Effector CD4-positive, alpha-beta T cell (primary cell): Measurements from ENCODE around the gene CDK18.
"Not testable (repeated sequence)": the region's sequence is repeated elsewhere in the genome, so short reads cannot be mapped to it uniquely, and the experiment has no call there.

Experiments
- DNase-seq: peaks from one replicate; pipeline ENCODE4 v3.0.0-alpha.2; 2020
- total RNA-seq: gene quantifications from one replicate; lab custom pipeline; 2026; lab: John Stamatoyannopoulos, UW

CDK18 gene
- total RNA-seq = 0.94 reads per million

DNA sequence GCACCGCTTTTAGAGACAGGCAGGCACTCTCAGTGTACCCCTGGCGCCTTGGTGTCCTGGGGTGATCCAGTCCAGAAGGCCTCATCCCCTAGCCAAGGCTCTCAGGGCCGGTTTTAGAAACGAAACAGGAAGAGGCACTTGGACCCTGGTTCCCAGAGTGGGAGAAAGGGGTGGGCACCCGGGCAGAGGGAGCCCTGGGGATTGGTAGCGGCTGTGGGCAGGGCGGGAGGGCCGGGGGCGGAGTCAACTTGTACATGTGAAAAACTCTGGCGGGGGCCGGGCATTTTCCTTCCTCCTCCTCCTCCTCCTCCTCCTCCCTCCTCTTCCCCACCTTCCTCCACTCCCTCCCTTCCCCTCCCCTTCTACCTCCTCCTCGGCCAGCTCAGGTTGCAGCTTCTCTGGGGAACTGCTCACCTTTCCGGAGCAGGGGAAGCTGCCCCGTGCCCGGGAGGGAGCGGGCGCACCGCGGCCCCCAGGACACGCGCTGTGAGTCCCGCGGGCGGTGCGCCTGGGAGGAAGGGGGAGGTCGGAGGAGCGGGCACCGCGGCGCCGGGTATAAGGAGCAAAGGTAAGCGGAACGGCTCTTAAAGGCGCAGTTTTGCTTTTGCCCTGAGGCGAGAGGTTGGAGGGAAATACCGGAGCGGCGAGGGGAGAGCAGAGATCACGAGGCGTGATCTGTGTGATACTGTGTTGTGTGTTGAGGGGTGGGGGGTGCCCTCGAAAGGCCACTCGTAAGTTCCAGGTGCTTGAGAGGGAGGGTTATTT lies at the start of gene CDK18:
CDK18 (plus strand) TSS at position 359 of the 765 bp plus-strand sequence. CDS start 18,499 bp downstream, outside the sequence.
- no peak for DNase-seq

DNA sequence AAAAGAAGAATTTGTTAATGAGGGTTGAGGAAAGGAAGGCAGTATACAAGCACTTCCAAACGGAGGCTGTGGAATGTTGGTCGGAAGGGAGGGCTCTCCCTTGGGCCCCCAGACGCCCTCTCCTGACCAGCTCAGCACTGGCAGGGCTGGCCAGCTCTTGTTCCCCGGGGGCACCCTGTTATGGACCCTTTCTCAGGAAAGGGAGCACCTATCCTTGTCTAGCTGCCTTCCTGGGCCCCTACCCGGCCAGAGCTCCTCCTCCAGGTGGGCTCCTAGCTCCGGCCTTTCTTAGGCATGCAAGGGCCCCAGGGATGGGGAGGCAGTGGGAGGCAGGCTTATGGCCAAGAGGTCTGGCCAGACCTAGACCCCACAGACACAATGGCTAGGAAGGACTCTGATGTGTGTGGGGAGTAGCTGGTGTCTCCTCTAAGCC lies 49.5 kb upstream of the CDK18 start:
- no peak for DNase-seq

DNA sequence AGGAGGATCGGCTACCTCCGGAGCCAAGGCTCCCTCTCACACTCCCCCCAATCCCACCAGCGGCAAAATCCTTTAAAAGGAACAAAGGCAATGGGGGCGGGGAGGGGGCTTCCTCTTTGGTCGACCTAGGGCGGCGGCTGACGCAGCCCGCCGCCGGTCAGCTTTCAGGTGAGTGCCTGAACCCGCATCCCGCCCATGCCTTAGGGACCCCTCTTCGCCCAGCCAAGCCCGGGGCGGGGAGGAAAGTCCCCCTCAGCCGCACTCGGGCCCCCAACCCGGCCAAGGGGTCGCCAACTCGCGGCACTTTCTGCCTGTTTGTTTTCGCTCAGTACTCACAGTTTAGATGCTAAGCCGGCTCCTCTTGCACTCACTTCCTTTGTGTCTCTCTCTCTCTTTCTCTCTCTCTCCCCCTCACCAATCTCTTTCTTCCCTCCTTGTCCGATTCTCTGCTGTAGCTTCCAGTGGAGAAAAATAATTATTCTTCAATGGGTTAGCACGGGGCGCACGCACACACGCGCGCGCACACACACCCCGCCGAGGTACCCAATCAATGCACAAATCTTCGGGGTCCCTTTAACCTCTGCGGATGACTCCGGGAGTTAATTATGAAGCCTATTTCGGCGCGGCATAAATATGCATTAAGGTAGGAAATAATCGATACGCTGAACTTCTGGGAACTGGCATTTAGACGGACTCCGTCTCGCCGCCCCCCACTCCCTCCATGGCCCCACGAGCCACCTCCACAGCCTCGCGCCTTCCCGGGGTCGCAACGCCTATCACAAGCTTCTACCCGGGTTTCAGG lies 48.7 kb upstream of the CDK18 start, which contains the start of gene BLACAT1:
BLACAT1 (minus strand) TSS at position 465 of the 802 bp plus-strand sequence.
- no peak for DNase-seq

GRCh38 chr1:205456383-205456867 lies 48.0 kb upstream of the CDK18 start:
- DNase-seq = no peak

DNA sequence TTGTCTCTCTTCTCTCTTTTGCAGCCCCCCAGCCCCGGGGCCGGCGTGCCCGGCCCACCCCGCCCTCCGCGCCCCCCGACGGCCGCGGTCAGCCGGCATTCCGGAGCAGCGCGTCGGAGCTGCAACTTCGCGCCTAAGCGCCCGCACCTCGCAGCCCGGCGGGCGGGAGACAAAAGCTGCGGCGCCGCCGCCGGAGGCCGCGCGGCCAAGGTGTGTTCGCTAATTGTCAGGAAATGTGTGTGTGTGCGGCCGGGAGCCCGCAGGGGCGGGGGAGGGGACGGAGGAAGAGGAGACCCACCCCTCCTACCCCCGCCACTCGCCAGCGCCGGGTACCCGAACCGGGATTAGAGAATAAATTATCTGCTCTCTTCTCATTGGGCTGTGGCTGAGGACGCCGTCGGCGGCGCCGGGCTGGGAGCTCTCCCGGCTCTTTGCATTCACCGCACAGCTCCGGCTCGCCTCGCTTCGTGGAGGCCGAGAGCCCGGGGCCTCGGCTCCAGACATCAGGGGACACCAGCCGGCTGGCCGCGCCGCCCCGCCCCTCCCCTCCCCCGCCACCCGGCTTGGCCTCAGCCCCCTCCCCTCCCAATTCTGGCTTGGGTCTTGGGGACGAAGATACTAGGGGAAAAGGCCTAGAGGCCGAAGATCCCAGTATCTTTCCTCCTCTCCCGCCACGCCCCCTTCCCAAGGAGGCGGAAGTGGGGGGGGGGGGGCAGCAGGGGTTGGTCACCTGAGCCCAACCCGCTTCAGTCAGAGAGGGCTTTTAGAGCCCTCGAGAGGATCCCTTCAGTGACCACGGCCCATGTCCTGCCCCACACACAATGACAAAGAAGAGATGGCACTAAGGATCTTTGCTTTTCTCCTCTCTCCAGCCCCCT lies 47.4 kb upstream of the CDK18 start:
- DNase-seq = no peak

DNA sequence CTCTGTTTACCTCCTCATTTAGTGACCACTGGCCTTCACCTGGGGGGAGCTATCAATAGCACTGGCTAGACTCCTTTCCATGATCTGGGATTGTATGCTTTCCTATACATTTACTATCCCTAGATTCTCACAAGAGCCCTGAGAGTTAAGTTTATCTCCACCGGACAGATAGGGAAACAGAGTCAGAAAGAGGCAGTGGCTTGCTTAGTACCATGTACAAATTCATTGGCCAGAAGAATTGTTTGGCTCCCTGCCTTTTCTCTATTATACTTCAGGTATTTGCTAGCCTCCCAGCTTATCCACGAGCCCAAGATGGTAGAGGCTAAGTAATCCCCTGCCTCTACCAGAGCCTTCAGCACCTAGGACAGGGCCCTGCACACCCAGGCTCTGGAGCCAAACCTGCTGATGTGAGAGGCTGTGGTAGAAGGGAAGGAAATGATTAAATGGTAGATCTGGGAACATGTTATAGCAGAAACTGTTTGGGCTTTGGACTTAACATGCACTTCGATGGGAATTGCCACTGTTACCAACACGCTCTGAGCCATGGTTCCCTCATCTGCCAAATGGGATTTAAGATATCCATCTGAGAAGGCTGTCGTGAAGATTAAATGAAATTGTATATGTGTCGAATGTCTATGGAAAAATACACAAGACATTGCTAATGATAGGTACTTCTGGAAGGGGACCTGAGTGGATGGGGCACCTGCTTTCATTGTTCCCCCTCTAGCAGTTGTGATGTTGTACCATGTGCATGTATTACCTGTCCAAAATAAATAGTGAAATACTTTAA lies 45.5 kb upstream of the CDK18 start:
- DNase-seq = no peak

DNA sequence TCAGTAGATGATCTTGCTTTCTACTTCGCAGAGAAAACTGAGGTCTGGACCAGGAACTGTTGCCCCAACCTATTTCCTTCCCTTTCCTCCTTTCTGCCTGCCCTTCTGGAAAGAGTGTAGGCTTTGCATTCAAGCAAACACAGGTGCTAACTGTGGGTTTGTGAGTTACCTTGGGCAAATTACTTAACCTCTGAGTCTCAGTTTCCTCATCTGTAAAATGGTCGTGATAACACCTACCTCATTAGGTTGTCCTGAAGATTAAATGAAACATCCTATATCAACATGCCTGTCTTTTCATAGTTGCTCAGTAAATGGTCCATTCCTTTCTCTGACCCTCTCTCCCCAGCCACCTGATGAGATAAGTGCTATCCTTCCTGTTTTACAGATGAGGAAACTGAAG lies 39.1 kb upstream of the CDK18 start:
- DNase-seq = no peak

GRCh38 chr1:205466595-205467220 lies 37.8 kb upstream of the CDK18 start:
- DNase-seq = no peak

DNA sequence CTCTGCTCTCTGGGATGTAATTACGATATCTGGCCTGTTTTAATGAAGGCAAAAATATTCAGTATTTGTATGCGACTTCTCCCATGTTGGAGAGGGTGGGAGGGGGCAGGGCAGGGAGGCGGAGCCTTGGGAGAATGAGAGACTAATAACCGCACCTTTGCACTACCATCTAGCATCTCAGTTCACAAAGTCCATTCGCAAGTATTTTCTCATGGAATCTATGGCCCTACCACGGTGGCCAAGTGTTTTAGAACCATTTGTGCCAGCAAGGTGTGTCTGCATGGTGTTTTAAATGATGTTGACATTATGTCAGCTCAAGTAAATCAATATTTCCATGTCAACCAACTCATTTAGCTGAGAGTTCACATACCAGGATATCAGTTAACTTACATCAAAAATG lies 34.3 kb upstream of the CDK18 start:
- DNase-seq = no peak

DNA sequence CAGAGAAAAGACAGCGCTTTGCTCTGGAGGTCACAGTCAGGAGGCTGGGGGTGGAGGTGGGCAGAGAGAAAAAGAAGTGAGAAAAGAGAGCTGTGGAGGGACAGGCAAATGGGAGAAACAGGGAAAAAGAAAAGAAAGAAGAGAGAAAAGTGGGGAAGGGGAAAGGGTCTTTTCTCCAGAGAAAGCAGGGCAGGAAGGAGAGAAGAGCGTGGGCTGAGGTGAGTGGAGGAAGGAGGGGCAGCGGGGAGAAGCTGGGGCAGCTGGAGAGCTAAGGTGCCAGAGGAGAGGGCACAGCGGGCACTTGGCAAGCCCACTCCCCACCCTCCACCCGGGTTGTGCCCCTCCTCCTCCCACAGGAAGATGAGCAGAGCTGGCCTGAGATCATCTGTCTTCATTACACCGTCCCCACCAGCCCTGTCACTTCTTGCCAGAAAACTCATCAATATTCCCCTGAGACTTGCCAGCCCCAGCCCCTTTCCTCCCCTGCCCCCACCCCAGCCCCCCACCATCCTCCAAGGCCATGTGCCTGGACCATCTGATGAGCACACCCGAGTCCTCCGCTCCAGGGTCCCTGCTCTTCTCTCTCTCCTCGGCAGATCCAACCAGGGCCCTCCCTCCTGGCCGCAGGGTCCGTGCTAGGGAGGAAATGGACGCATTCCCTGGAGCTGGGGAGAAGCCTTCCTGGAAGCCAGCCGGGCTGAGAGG lies 31.6 kb upstream of the CDK18 start:
- DNase-seq = no peak

DNA sequence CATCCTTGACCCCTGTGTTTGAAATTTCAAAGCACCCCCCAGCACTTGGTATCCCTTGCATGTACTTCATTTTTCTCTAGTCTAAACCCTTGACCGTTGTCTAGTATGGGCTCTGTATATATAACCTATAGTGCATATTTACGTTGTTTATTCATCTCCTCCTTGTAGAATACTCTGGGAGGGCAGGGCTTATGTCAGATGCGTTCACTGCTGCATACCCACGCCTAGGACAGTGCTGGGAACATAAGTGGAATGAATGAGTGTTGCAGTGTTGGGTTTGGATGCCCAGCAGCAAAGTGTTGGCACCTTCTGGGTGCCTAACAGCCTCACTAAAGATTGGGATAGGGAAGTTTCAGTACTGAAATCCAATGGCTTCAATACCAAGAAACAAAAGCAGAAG lies 31.0 kb upstream of the CDK18 start:
- no peak for DNase-seq

DNA sequence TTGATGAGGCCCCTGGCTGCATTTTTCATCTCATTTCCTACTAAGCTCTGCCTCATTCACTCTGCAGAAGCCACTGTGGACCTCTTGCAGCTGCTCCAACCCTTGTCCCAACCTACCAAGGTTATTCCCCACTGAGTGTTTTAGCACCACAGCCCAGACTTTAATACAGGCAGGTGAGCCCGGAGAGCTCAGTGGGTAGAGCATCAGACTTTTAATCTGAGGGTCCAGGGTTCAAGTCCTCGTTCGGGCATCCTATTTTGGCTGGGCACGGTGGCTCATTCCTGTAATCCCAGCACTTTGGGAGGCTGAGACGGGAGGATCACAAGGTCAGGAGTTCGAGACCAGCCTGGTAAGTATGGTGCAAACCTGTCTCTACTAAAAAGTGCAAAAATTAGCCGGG lies 30.5 kb upstream of the CDK18 start:
- no peak for DNase-seq

- no peak for DNase-seq
These were observed 29.9 kb upstream of the CDK18 start for GRCh38 chr1:205474571-205474970.

DNA sequence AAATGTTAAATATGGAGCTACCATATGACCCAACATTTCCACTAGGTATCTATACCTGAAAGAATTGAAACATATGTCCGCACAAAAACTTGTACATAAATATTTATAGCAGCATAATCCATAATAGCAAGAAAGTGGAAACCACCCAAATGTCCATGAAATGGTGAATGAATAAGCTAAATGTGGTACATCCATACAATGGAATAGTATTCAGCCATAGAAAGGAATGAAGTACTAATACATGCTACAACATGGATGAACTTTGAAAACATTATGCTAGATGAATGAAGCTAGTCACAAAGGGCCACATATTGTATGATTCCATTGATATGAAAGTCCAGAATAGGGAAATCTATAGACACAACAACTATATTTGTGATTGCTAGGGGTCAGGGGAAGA lies 28.6 kb upstream of the CDK18 start:
- no peak for DNase-seq

GRCh38 chr1:205476648-205477047 lies 27.8 kb upstream of the CDK18 start:
- DNase-seq = no peak

DNA sequence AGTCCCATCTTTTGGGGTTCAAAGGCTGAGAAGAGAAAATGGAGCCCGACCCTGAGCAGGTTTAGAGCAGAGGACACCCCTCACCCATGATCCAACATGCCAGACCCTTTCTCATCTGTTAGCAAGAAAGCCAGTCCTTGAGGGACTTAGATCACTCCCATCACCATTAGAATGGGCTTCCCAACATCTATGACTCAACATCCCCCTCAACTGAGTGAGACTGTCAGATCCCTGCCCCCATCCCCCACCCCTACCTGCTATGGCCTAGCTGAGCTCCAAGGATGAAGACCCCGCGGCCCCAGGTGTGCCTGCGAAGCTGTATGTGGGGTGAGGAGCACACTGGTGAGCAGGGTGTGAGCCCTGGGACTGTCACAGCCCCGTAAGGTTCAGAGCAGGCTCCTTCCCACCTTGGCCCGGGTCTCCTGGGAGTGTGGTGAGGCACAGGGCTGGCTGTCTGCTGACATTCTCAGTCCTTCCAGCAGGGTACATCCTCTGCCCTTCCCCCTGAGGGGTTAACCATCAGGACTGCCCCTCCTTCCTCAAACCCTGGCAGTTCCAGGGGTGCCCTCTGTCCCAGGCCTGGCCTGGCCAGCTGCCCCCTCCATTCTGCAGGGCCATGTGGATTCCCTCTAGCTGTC lies 27.2 kb upstream of the CDK18 start:
- no peak for DNase-seq

- DNase-seq = no peak
These were observed 26.7 kb upstream of the CDK18 start for GRCh38 chr1:205477759-205478247.

- not testable (repeated sequence) for DNase-seq
These were observed 25.5 kb upstream of the CDK18 start for GRCh38 chr1:205478985-205479384.

GRCh38 chr1:205480349-205480985 lies 24.0 kb upstream of the CDK18 start:
- DNase-seq = peak; percentile 49

DNA sequence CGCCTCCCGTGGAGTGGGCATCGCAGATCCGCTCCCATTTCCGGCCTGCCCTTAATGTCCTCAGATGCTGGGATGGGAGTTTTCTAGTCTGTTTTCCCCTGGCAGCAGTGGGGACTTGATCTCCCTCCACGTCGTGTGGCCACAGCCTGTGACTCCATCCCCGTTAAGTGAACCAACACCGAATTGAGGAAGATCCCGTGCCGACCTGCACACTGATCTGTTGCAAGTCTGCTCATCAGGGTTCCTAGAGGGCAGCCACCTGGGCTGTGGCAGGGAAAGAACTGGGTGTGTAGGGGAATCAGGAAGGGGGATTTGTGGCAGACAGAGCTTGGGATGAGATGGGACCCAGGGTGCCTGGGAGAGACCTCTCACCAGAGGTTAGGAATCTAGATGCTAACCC lies 23.3 kb upstream of the CDK18 start:
- no peak for DNase-seq
